Body of pancreas (tissue), 4 donors: ENCODE data around the gene FAM135A. TPM values are rescaled to one million over a fixed set of nuclear protein-coding genes. Genes with fewer than 3 reads are reported as not detected.

Experiments used
- ATAC-seq: fragments of 150-250 bp; one replicate; pipeline ENCODE4 v1.9.1; 2016
- DNase-seq, 4 donors: peaks; one replicate each; pipeline ENCODE4 v3.0.0-alpha.2; 2019
- H3K27ac ChIP-seq, 4 donors: fragments of 200-600 bp; sonication (generic); 1 replicate in 3 of 4; 2 replicates in 1 of 4; pipeline versions ENCODE4 v1.5.1 to v1.6.1; 2016 to 2019; ENCODE audit warnings: mild to moderate bottlenecking in 1 of 4, mixed read lengths in 1 of 4, moderate library complexity in 1 of 4
- H3K27me3 ChIP-seq, 2 donors: fragments of 200-600 bp; sonication (generic); one replicate each; pipeline ENCODE4 v1.6.0; 2016; ENCODE audit warnings: mild to moderate bottlenecking in 1 of 2
- H3K36me3 ChIP-seq, 2 donors: fragments of 200-600 bp; sonication (generic); replicated peaks in 1 of 2; 2 replicates each; pipeline ENCODE4 v1.5.1; 2016; ENCODE audit warnings: low read depth in 2 of 2; ENCODE audit not compliant: insufficient read depth in 1 of 2
- H3K4me1 ChIP-seq: fragments of 200-600 bp; sonication (generic); one replicate; pipeline ENCODE4 v1.6.0; 2016
- H3K4me3 ChIP-seq, 2 donors: fragments of 200-600 bp; sonication (generic); 1 replicate in 1 of 2; 2 replicates in 1 of 2; pipeline ENCODE4 v1.5.1; 2016 to 2019
- H3K9me3 ChIP-seq, 3 donors: fragments of 200-600 bp; sonication (generic); 1 replicate in 2 of 3; 2 replicates in 1 of 3; pipeline ENCODE4 v1.5.1; 2016
- POLR2A ChIP-seq, 3 donors: fragments of 450-650 bp; IDR thresholded peaks; one replicate each; pipeline ENCODE4 v1.6.1; 2016; ENCODE audit warnings: antibody characterized with exemption in 3 of 3, mild to moderate bottlenecking in 2 of 3
- WGBS, 2 donors: methylation state at CpG; one replicate each; pipeline ENCODE4 v1.1.5; 2017; 5-methylcytosine and 5-hydroxymethylcytosine counted together
- intact Hi-C: fragments of 100-400 bp; cut with DNase I; formaldehyde crosslinking; loops from one replicate; pipeline ENCODE4 v1.15.1; 2023
- total RNA-seq, 2 donors: library from RNA; depleted of rRNA; stranded (reverse); fragments of >200 nt; gene quantifications; one replicate each; pipeline ENCODE4 v1.1.0, GENCODE V29; 2016
- TF ChIP-seq, protein P1 (sequence below), 7 experiments: fragments of 450-650 bp in 4 of 7; fragments of 200-600 bp in 3 of 7; sonication (generic) in 3 of 7; IDR thresholded peaks; one replicate each; pipeline ENCODE4 v1.5.1; 2016 to 2019; ENCODE audit warnings: antibody characterized with exemption in 7 of 7

FAM135A gene
- total RNA-seq, 2 donors from 2014 or later = 19.4 to 29.3 TPM

DNA sequence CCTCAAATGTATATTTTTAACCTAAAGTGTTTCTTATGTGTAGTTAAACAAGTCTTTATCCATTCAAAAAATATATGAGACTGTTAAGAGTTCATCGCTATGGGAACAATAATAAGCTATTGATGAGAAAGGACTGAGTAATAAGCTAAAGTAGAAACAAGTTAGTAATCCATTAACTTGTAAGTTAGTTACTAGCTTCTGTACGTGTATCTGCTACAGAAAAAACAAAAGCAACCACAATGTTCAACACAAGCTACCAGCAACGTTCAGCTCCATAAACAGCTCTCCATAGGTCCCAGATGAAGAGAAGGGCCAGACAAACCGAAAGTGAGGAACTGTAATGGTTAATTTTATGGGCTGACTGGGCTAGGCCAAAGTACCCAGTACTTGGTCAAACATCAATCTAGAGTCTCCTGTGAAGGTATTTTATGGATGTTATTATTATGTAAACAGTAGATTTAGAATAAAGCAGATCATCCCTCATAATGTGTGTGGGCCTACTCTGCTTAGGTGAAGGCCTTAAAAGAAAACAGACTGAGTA lies 33.8 kb upstream of the FAM135A start:
- ATAC-seq (no peak), DNase-seq (no peak)
- intact Hi-C loops = no loop called here
- WGBS, 2 donors = 62 to 67% methylated on average over 4 of the region's 4 CpGs
- H3K27ac ChIP-seq = no peak overlapping the region
- H3K36me3 ChIP-seq = no peaks in the 10 kb centered on the region
- H3K9me3 ChIP-seq = no peaks in the 10 kb centered on the region
- no peak overlapping the region for H3K4me3 ChIP-seq
- no peaks in the 10 kb centered on the region for H3K27me3 ChIP-seq
- TF ChIP-seq POLR2A (IDR thresholded peaks at IDR 0.05) = no peak
- TF ChIP-seq, protein P1, sequence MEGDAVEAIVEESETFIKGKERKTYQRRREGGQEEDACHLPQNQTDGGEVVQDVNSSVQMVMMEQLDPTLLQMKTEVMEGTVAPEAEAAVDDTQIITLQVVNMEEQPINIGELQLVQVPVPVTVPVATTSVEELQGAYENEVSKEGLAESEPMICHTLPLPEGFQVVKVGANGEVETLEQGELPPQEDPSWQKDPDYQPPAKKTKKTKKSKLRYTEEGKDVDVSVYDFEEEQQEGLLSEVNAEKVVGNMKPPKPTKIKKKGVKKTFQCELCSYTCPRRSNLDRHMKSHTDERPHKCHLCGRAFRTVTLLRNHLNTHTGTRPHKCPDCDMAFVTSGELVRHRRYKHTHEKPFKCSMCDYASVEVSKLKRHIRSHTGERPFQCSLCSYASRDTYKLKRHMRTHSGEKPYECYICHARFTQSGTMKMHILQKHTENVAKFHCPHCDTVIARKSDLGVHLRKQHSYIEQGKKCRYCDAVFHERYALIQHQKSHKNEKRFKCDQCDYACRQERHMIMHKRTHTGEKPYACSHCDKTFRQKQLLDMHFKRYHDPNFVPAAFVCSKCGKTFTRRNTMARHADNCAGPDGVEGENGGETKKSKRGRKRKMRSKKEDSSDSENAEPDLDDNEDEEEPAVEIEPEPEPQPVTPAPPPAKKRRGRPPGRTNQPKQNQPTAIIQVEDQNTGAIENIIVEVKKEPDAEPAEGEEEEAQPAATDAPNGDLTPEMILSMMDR (IDR thresholded peaks at IDR 0.05) = no peak
- no peaks in the 10 kb centered on the region for H3K4me1 ChIP-seq

DNA sequence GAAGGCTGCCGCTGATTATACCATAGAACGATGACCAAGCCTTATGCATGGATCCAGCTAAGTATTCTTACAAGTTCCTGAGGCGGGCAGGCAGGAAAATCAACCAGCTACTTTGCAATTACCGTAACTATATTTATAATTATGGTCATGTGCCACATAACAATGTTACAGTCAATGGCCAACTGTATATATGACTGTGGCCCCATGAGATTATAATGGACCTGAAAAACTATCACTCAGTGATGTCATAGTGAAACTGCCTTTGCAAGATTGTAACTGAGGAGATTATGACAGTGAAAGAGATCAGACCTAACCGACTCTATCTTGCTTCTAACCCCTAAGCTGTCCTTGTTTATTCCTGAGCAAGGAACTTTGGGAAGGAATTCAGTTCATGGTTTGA lies 33.1 kb upstream of the FAM135A start:
- H3K4me3 ChIP-seq = no peak overlapping the region
- TF ChIP-seq, protein P1 (IDR thresholded peaks at IDR 0.05) = no peak
- no peak for TF ChIP-seq POLR2A (IDR thresholded peaks at IDR 0.05)
- H3K9me3 ChIP-seq = no peaks in the 10 kb centered on the region
- no peak overlapping the region for H3K27ac ChIP-seq
- intact Hi-C loops = no loop called here
- no peak for DNase-seq
- H3K36me3 ChIP-seq = no peaks in the 10 kb centered on the region
- 92 to 96% methylated on average over 5 of the region's 5 CpGs for WGBS, 2 donors
- ATAC-seq = no peak
- H3K27me3 ChIP-seq = no peaks in the 10 kb centered on the region
- H3K4me1 ChIP-seq = no peaks in the 10 kb centered on the region

DNA sequence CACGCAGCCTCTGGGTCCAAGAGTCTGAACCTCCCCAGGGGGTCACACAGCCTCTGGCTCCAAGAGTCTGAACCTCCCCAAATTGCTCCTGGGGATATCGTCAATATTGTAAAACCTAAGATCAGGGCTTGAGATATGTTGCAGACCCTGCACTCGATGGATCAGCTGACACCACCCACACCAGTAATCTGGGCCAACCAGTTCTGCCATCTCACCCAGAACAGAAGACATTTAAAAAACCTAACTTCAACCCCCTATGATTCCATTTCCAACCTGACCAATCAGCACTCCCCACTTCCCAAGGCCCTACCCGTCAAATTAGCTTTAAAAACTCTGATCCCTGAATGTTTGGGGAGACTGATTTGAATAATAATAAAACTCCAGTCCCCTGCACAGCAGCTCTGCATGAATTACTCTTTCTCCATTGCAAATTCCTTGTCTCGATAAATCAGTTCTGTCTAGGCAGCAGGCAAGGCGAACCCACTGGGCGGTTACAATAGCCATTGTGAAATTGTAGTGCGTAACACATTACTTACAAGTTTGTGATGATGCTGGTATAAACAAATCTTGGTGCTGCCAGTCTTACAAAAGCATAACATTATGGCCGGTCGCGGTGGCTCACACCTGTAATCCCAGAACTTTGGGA lies 32.4 kb upstream of the FAM135A start:
- 91 to 97% methylated on average over 10 to 11 of the region's 11 CpGs for WGBS, 2 donors

DNA sequence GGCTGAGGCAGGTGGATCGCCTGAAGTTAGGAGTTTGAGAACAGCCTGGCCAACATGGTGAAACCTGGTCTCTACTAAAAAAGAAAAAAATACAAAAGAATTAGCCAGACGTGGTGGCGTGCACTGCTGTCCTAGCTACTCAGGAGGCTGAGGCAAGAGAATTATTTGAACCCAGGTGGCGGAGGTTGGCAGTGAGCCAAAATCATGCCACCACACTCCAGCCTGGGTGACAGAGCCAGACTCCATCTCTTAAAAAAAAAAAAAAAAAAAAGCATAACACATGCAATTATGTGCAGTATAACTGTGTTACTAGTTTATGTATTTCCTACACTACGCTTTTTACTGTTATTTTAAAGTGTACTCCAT lies 31.9 kb upstream of the FAM135A start:
- Histone ChIP-seq H3K36me3 (no peaks in the 10 kb centered on the region), H3K4me1 (no peaks in the 10 kb centered on the region), H3K27ac (no peak overlapping the region), H3K4me3 (no peak overlapping the region), H3K27me3 (no peaks in the 10 kb centered on the region), H3K9me3 (no peaks in the 10 kb centered on the region)
- 77 to 88% methylated on average over 5 of the region's 5 CpGs for WGBS, 2 donors
- ATAC-seq (no peak), DNase-seq (no peak)
- intact Hi-C loops = no loop called here
- TF ChIP-seq POLR2A (IDR thresholded peaks at IDR 0.05) = no peak
- TF ChIP-seq, protein P1 (IDR thresholded peaks at IDR 0.05) = no peak

More for the DNA sequence above, 32.4 kb upstream of the FAM135A start:
- H3K4me3 ChIP-seq = no peak overlapping the region
- H3K27me3 ChIP-seq = no peaks in the 10 kb centered on the region
- intact Hi-C loops = no loop called here
- ATAC-seq = no peak
- no peaks in the 10 kb centered on the region for H3K9me3 ChIP-seq
- H3K36me3 ChIP-seq = no peaks in the 10 kb centered on the region
- DNase-seq = no peak
- H3K4me1 ChIP-seq = no peaks in the 10 kb centered on the region
- H3K27ac ChIP-seq = no peak overlapping the region
- TF ChIP-seq, protein P1 (IDR thresholded peaks at IDR 0.05) = no peak
- no peak for TF ChIP-seq POLR2A (IDR thresholded peaks at IDR 0.05)

DNA sequence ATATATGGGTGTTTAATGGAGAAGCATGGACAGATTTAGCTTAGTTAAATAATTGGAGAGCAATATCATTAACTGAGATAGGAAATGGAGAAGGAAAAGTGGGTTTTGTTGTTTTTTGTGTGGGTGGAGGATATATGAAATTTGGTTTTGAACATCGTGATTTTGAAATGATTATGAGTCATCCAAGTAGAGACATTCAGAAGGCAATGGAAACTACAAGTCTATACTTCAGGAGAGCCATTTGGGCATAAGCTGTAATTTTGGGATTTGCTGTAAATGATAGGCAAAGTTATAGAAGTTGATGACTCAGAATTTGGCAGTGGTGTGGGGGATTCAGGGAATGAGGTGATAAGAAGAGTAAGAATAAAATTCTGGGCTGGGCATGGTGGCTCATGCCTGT lies 27.4 kb upstream of the FAM135A start:
- Histone ChIP-seq H3K4me3 (no peak overlapping the region), H3K9me3 (no peaks in the 10 kb centered on the region), H3K4me1 (no peaks in the 10 kb centered on the region), H3K27ac (no peak overlapping the region), H3K36me3 (no peaks in the 10 kb centered on the region), H3K27me3 (no peaks in the 10 kb centered on the region)
- TF ChIP-seq POLR2A (IDR thresholded peaks at IDR 0.05) = no peak
- TF ChIP-seq, protein P1 (IDR thresholded peaks at IDR 0.05) = no peak
- no peak for ATAC-seq
- WGBS, 2 donors = 67 to 74% methylated on average over 1 of the region's 1 CpG
- no peak for DNase-seq
- intact Hi-C loops = no loop called here
